ENCODE measurements around the gene RASGRP3. TPM values are rescaled to one million over a fixed set of nuclear protein-coding genes. Genes with fewer than 3 reads are reported as not detected.

RASGRP3 gene
- polyA plus RNA-seq, 4 donors = 15.3 to 21.8 (median 19.2) TPM

GRCh38 chr2:33607905-33608304, 131.5 kb downstream of the RASGRP3 start:
- DNase-seq (ENCODE audit: low read depth in 4 of 4, low spot score in 3 of 4) = no peak

- no peak for DNase-seq (ENCODE audit: low read depth in 4 of 4, low spot score in 3 of 4)
Measured at GRCh38 chr2:33614190-33614589, 137.7 kb downstream of the RASGRP3 start.

Other genes with a start within 250 kb of the RASGRP3 start
- gene FAM98A, start 122.7 kb downstream of the RASGRP3 start, polyA plus RNA-seq (ENCODE audit: insufficient read length in 4 of 4) = 10 to 100 TPM; 52.2 to 58.5 (median 55.0) TPM